Right atrium auricular region (tissue), 2 donors: Measurements from ENCODE around the gene RPAP2. TPM values are rescaled to one million over a fixed set of nuclear protein-coding genes. Genes with fewer than 3 reads are reported as not detected.

Experiments used
- DNase-seq: peaks from one replicate; pipeline ENCODE4 v3.0.0-alpha.2; 2019; ENCODE audit warnings: low spot score
- H3K27ac ChIP-seq, 2 donors: fragments of 200-600 bp; sonication (generic); 1 replicate in 1 of 2; 2 replicates in 1 of 2; pipeline ENCODE4 v1.5.1; 2016 to 2019
- H3K27me3 ChIP-seq, 2 donors: fragments of 200-600 bp; sonication (generic); one replicate each; pipeline versions ENCODE4 v1.5.1 to v1.6.0; 2017 to 2019
- H3K36me3 ChIP-seq: fragments of 200-600 bp; sonication (generic); one replicate; pipeline ENCODE4 v1.5.1; 2016
- H3K4me1 ChIP-seq, 2 donors: fragments of 200-600 bp; sonication (generic); one replicate each; pipeline versions ENCODE4 v1.5.1 to v1.6.0; 2017 to 2019
- H3K4me3 ChIP-seq, 2 donors: fragments of 200-600 bp; sonication (generic); 1 replicate in 1 of 2; 2 replicates in 1 of 2; pipeline ENCODE4 v1.5.1; 2017 to 2019; ENCODE audit warnings: mild to moderate bottlenecking in 1 of 2, moderate library complexity in 1 of 2
- H3K9me3 ChIP-seq, 2 donors: fragments of 200-600 bp; sonication (generic); one replicate each; pipeline ENCODE4 v1.5.1; 2019
- total RNA-seq, 2 donors: library from RNA; depleted of rRNA; stranded (reverse); fragments of >200 nt; gene quantifications; one replicate each; pipeline ENCODE4 v1.1.0, GENCODE V29; 2016
- TF ChIP-seq, protein P1 (sequence below), 2 donors: fragments of 200-600 bp; sonication (generic); IDR thresholded peaks; one replicate each; pipeline ENCODE4 v1.5.1; 2019; ENCODE audit warnings: antibody characterized with exemption in 2 of 2

Gene RPAP2
- total RNA-seq, 2 donors from 2014 or later, result 6.3 to 13.8 TPM

DNA sequence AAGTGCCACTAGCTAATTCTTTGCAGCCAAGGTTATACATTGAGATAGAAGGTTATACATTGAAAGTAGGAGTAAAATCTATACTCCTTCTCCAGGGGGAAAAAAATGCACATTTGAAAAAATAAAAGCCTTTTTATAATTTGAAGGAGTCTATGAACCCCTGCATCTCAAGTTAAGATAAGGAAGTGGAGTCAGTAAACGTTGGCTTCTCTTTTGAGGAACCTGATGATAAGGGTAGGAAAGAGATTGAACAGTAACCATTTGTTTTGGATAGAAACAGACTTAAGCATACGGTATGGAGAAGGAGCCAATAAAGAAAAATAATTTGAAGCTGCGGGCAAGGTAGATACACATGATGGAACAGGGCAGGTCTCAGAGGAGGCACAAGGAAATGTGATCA lies 64.1 kb downstream of the RPAP2 start:
- Histone ChIP-seq H3K4me3 (no peak overlapping the region), H3K4me1 (no peaks in the 10 kb centered on the region), H3K27ac (no peak overlapping the region), H3K27me3 (no peaks in the 10 kb centered on the region), H3K36me3 (peaks cover 20% of the 10 kb centered on the region), H3K9me3 (no peaks in the 10 kb centered on the region)
- TF ChIP-seq, protein P1, sequence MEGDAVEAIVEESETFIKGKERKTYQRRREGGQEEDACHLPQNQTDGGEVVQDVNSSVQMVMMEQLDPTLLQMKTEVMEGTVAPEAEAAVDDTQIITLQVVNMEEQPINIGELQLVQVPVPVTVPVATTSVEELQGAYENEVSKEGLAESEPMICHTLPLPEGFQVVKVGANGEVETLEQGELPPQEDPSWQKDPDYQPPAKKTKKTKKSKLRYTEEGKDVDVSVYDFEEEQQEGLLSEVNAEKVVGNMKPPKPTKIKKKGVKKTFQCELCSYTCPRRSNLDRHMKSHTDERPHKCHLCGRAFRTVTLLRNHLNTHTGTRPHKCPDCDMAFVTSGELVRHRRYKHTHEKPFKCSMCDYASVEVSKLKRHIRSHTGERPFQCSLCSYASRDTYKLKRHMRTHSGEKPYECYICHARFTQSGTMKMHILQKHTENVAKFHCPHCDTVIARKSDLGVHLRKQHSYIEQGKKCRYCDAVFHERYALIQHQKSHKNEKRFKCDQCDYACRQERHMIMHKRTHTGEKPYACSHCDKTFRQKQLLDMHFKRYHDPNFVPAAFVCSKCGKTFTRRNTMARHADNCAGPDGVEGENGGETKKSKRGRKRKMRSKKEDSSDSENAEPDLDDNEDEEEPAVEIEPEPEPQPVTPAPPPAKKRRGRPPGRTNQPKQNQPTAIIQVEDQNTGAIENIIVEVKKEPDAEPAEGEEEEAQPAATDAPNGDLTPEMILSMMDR (IDR thresholded peaks at IDR 0.05), result no peak
- DNase-seq, result no peak

DNA sequence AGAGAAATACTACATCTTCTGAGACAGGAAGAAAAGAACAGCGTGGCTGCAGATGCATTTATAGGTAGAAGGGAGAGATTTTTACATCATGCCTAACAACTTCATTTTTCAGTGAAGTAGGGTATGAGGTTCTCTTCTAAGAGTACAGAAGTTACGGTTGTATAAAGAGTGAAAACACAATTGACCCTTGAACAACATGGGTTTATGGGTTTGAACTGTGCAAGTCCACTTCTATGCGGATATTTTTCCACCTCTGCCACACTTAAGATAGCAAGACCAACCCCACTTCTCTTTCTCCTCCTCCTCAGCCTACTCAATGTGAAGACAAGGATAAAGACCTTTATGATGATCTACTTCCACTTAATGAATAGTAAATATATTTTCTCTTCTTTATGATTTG lies 64.5 kb downstream of the RPAP2 start:
- Histone ChIP-seq H3K9me3 (no peaks in the 10 kb centered on the region), H3K4me1 (no peaks in the 10 kb centered on the region), H3K4me3 (no peak overlapping the region), H3K36me3 (peaks cover 15% of the 10 kb centered on the region), H3K27me3 (no peaks in the 10 kb centered on the region), H3K27ac (no peak overlapping the region)
- no peak for DNase-seq
- TF ChIP-seq, protein P1 (IDR thresholded peaks at IDR 0.05), result no peak

DNA sequence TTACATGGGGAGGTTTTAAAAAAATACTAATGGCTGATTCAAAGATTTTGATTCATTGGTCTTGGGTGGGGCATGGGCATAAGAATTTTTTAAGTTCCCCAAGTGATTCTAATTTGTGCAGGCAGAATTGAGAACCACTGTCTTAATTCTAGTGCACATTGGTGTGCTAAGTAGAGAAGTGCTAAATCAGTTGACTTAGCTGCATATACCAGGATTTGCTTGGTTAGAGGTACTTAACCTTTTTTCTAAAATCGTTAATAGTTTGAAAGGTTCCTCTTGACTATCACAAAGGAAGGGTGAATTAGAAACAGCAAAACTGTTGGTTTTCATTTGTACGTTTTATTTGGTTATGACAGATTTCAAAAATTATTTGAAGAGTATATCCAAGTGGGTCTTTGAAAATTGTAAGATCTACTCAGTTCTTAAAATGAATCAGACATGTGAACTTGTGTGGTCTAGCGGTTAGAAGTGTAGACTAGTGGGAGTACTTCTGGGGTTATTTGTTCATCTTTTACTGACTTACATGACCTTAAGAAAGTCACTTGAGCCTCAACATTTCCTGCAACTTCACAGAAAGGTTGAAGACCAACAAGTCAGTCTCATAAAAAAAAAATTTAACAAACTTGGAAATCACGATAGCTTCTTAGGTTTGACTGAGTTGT lies 66.7 kb downstream of the RPAP2 start:
- TF ChIP-seq, protein P1 (IDR thresholded peaks at IDR 0.05), result no peak
- Histone ChIP-seq H3K27me3 (no peaks in the 10 kb centered on the region), H3K9me3 (no peaks in the 10 kb centered on the region), H3K4me3 (no peak overlapping the region), H3K4me1 (no peaks in the 10 kb centered on the region), H3K36me3 (no peaks in the 10 kb centered on the region), H3K27ac (no peak overlapping the region)
- no peak for DNase-seq

DNA sequence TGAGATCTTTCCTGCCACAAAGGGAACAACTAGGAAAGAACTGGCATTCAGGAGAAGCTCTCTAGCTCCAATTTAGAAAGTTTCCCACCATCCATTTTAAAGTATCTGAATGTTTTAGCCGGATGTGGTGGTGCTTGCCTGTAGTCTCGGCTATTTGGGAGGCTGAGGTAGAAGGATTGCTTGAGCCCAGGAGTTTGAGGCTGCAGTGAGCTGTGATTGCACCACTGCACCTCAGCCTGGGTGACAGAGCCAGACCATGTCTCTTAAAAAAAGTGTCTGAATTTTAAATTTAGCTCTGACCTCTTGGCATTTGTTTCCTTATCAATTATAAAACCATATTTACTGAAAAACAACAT lies 67.2 kb downstream of the RPAP2 start:
- H3K4me3 ChIP-seq, result no peak overlapping the region
- H3K4me1 ChIP-seq, result no peaks in the 10 kb centered on the region
- no peaks in the 10 kb centered on the region for H3K27me3 ChIP-seq
- no peaks in the 10 kb centered on the region for H3K9me3 ChIP-seq
- H3K36me3 ChIP-seq, result no peaks in the 10 kb centered on the region
- TF ChIP-seq, protein P1 (IDR thresholded peaks at IDR 0.05), result no peak
- H3K27ac ChIP-seq, result no peak overlapping the region
- no peak for DNase-seq

DNA sequence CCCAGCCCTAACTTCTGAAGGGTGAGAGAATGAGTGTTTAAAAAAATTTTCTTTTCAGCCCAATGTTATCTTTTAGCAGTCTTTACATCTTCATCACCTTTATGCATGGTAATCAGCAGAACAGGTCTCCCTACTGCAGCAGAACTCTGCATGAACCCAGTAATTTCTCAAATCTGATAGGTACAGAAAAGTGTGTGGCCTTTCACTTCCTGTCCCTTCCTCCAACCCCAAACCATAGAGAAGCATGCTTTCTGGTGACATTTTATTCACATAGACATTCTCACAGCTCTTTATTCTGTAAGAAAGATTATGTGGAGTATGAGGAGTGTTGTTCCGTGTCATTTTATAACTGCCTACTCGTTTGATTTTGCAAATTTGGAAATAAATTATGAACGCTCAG lies 68.6 kb downstream of the RPAP2 start:
- Histone ChIP-seq H3K27me3 (no peaks in the 10 kb centered on the region), H3K4me1 (no peaks in the 10 kb centered on the region), H3K9me3 (no peaks in the 10 kb centered on the region), H3K36me3 (no peaks in the 10 kb centered on the region), H3K27ac (no peak overlapping the region), H3K4me3 (no peak overlapping the region)
- TF ChIP-seq, protein P1 (IDR thresholded peaks at IDR 0.05), result no peak
- no peak for DNase-seq

DNA sequence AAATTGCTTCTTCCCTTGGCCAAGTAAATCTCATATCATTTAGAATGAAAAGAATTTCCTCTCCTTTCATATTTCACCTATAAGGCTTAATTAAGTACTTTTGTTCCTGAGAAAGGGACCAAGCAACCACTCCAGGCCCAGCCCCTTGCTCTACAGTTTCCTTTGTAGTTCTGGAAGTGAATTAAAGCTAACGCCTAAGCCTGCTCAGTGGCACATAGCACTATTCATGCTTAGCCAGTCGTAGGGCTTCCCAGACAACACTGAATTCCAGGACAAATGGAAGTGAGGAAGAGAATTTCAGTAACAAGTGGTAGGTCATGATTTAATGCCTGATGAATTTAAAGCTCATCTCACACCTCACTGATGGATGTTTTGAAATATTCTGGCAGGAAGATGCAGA lies 73.3 kb downstream of the RPAP2 start:
- Histone ChIP-seq H3K9me3 (no peaks in the 10 kb centered on the region), H3K4me3 (no peak overlapping the region), H3K27ac (no peak overlapping the region), H3K36me3 (no peaks in the 10 kb centered on the region), H3K27me3 (no peaks in the 10 kb centered on the region), H3K4me1 (no peaks in the 10 kb centered on the region)
- DNase-seq, result no peak
- TF ChIP-seq, protein P1 (IDR thresholded peaks at IDR 0.05), result no peak
